OCI-LY7 (cell line): ENCODE data around the gene ABCA12. TPM values are rescaled to one million over a fixed set of nuclear protein-coding genes. Genes with fewer than 3 reads are reported as not detected.

ENCODE experiments used
- BruUV-seq: library from RNA; stranded (reverse); fragments of 400-500 nt; replicated peaks from 2 replicates; lab custom pipeline; 2021; lab: Mats Ljungman, UMichigan
- CTCF ChIA-PET: fragments of 300-600 bp; sonication (Branson Sonifier 250); formaldehyde crosslinking; loops from one replicate; lab custom pipeline; 2022; ENCODE audit warnings: antibody characterized with exemption; ENCODE audit not compliant: unreplicated experiment; lab: Charles Lee
- POLR2A ChIA-PET: fragments of 300-600 bp; sonication (Branson Sonifier 250); formaldehyde crosslinking; loops from one replicate; lab custom pipeline; 2022; ENCODE audit warnings: antibody characterized with exemption; lab: Charles Lee
- DNase-seq: peaks from one replicate; pipeline ENCODE4 v3.0.0-alpha.2; 2015; ENCODE audit warnings: low spot score
- H2AFZ ChIP-seq: fragments of 200-600 bp; sonication (generic), shearing (Covaris generic); 2 replicates; pipeline ENCODE4 v1.6.1; 2014; ENCODE audit warnings: mild to moderate bottlenecking, antibody characterized with exemption, low read length, moderate library complexity
- H3K27ac ChIP-seq: fragments of 200-600 bp; sonication (generic); 2 replicates; pipeline ENCODE4 v1.5.1; 2014; ENCODE audit warnings: mixed run types, low read depth, mild to moderate bottlenecking, moderate library complexity, low read length, inconsistent platforms; ENCODE audit not compliant: poor library complexity, severe bottlenecking
- H3K36me3 ChIP-seq: fragments of 200-600 bp; sonication (generic); 2 replicates; pipeline ENCODE4 v1.6.1; 2014; ENCODE audit warnings: mild to moderate bottlenecking, antibody characterized with exemption, low read length, moderate library complexity, mixed read lengths; ENCODE audit not compliant: insufficient read depth
- H3K4me1 ChIP-seq: fragments of 200-600 bp; sonication (generic); 2 replicates; pipeline ENCODE4 v1.5.1; 2014; ENCODE audit warnings: mild to moderate bottlenecking, low read length; ENCODE audit not compliant: insufficient read depth, poor library complexity, severe bottlenecking
- H3K4me2 ChIP-seq: fragments of 200-600 bp; sonication (generic); 2 replicates; pipeline ENCODE4 v1.6.1; 2014; ENCODE audit warnings: mild to moderate bottlenecking, low read length
- H3K4me3 ChIP-seq: fragments of 200-600 bp; sonication (generic); 2 replicates; pipeline ENCODE4 v1.5.1; 2014; ENCODE audit warnings: mild to moderate bottlenecking, low read depth, low read length; ENCODE audit not compliant: poor library complexity, severe bottlenecking
- H3K79me2 ChIP-seq: fragments of 200-600 bp; sonication (generic); 2 replicates; pipeline ENCODE4 v1.6.1; 2016; ENCODE audit warnings: low read depth, mild to moderate bottlenecking, low read length, moderate library complexity, mixed read lengths; ENCODE audit not compliant: insufficient read depth
- H3K9me2 ChIP-seq: fragments of 200-600 bp; sonication (generic); 2 replicates; pipeline ENCODE4 v1.6.1; 2016; ENCODE audit warnings: mild to moderate bottlenecking, low read length, mixed read lengths; ENCODE audit not compliant: insufficient read depth
- H3K9me3 ChIP-seq: fragments of 200-600 bp; sonication (generic); 2 replicates; pipeline ENCODE4 v1.6.1; 2014; ENCODE audit warnings: mild to moderate bottlenecking, mixed run types, low read length, mixed read lengths
- H4K20me1 ChIP-seq: fragments of 200-600 bp; sonication (generic); 2 replicates; pipeline ENCODE4 v1.6.1; 2014; ENCODE audit warnings: mild to moderate bottlenecking, antibody characterized with exemption, low read length, moderate library complexity, mixed read lengths; ENCODE audit not compliant: insufficient read depth
- CTCF ChIP-seq: fragments of 200-600 bp; sonication (generic); conservative IDR thresholded peaks from 2 replicates; pipeline ENCODE4 v1.5.1; 2014; ENCODE audit warnings: mild to moderate bottlenecking, antibody characterized with exemption, low read length, moderate library complexity, mixed read lengths
- EZH2phosphoT487 ChIP-seq: fragments of 200-600 bp; sonication (generic); IDR thresholded peaks from 2 replicates; pipeline ENCODE4 v1.6.1; 2018; ENCODE audit warnings: low read depth, borderline replicate concordance, mild to moderate bottlenecking, mixed run types, antibody characterized with exemption, low read length, moderate library complexity, mixed read lengths
- intact Hi-C: fragments of 100-400 bp; cut with micrococcal nuclease; formaldehyde crosslinking; loops from one replicate; pipeline ENCODE4 v1.10.0; 2022; ENCODE audit not compliant: unreplicated experiment
- total RNA-seq, 2 experiments: library from RNA; depleted of rRNA in 1 of 2; stranded (reverse); fragments of >200 nt in 1 of 2; shearing (Covaris generic) in 1 of 2; gene quantifications; 2 replicates each; pipeline ENCODE4 v1.2.3, GENCODE V29; 2014 to 2022

The ABCA12 gene
- total RNA-seq, 2 experiments from 2014 or later: not detected

DNA sequence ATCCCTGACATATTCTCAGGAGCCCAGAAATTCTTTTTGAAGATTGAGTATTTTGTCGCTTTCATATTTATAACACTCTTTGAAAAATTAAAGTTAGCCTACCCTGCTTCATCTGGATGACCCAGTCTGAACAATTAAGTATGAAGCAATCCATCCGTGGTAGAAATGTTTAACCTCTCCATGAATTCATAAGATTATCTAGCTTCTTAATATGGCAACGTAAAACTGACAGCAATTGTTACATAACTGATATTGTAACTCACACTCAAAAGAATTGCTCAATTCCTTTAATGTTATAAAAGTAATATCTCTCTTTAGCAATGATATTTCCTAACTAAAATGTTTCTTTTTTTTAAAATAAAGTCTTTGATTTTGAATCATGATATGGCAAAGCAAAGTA lies 7.2 kb upstream of the ABCA12 start:
- ChIA-PET CTCF (no interaction called here), POLR2A (no interaction called here)
- no peak for DNase-seq
- Histone ChIP-seq H3K79me2 (no peaks in the 10 kb centered on the region), H3K27ac (no peak overlapping the region), H3K9me2 (no peaks in the 10 kb centered on the region), H3K4me3 (no peak overlapping the region), H3K4me2 (no peak overlapping the region), H3K9me3 (no peaks in the 10 kb centered on the region), H3K4me1 (no peaks in the 10 kb centered on the region), H4K20me1 (no peaks in the 10 kb centered on the region), H3K36me3 (no peaks in the 10 kb centered on the region), H2AFZ (no peak overlapping the region)
- BruUV-seq: no TSS peak
- intact Hi-C loops: no loop called here
- no peak for TF ChIP-seq CTCF
- no peak for TF ChIP-seq EZH2phosphoT487

DNA sequence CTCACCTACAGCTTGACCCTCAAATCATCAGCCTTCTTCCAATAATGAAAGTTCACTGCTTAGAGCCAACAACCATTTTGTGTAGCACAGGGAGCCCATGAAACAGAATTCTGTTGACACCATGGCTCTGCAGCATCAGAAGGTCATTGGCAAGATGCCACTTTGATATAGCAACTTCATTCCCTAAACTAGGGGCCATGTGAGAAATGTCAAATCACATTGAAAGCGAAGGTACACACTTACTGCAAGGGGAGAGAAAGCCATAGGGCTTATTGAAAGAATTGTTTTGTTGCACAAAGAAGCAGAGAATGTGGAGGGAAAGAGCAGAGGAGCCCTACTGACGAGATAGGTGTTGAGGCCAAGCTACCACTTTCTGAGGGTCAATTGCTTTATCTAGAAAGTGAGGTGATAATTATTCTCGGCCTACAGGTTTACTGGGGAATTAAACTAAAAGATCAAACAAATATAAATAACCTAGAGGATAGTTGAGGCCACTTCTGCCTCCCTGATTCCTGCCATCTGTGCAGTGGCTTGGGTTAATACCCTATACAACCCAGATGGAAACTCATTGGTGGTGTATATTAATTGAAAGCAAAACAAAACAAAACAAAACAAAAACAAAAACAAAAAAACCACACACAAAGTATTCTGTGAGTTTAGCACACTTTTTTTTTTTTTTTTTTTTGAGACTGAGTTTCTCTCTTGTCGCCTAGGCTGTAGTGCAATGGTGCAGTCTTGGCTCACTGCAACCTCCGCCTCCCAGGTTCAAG lies 5.9 kb upstream of the ABCA12 start:
- no peak overlapping the region for H3K27ac ChIP-seq
- no peak overlapping the region for H3K4me2 ChIP-seq
- POLR2A ChIA-PET: no interaction called here

More for the DNA sequence above, 5.9 kb upstream of the ABCA12 start:
- Histone ChIP-seq H3K79me2 (no peaks in the 10 kb centered on the region), H4K20me1 (no peaks in the 10 kb centered on the region), H3K9me3 (no peaks in the 10 kb centered on the region), H3K9me2 (no peaks in the 10 kb centered on the region), H3K4me1 (no peaks in the 10 kb centered on the region), H3K4me3 (no peak overlapping the region), H2AFZ (no peak overlapping the region), H3K36me3 (no peaks in the 10 kb centered on the region)
- no peak for TF ChIP-seq CTCF
- TF ChIP-seq EZH2phosphoT487: no peak
- CTCF ChIA-PET: no interaction called here
- no peak for DNase-seq
- no TSS peak for BruUV-seq
- intact Hi-C loops: no loop called here
